HepG2 (cell line): ENCODE data around the gene RNF208. TPM values are rescaled to one million over a fixed set of nuclear protein-coding genes. Genes with fewer than 3 reads are reported as not detected.

Source experiments
- AKAP8 ChIP-seq: sonication (generic); formaldehyde crosslinking; IDR thresholded peaks from 2 replicates; pipeline ENCODE4 v1.5.1; 2020; ENCODE audit warnings: mild to moderate bottlenecking, missing genetic modification reagents
- ARNT ChIP-seq: fragments of 450-650 bp; IDR thresholded peaks from 2 replicates; pipeline ENCODE4 v1.6.1; 2017
- DNMT3B ChIP-seq: conservative IDR thresholded peaks from 2 replicates; pipeline ENCODE4 v1.6.1; 2016; ENCODE audit warnings: missing biosample characterization, control low read depth
- EED ChIP-seq: sonication (generic); formaldehyde crosslinking; IDR thresholded peaks from 2 replicates; pipeline ENCODE4 v1.5.0; 2020; ENCODE audit warnings: mild to moderate bottlenecking, missing genetic modification reagents
- ERF ChIP-seq: IDR thresholded peaks from 2 replicates; pipeline ENCODE4 v1.6.1; 2018; ENCODE audit warnings: missing biosample characterization, missing genetic modification reagents
- GABPA ChIP-seq, 2 experiments: IDR thresholded peaks; 2 replicates each; pipeline ENCODE4 v1.6.1; 2011 to 2016; ENCODE audit warnings: low read depth in 2 of 2, low read length in 1 of 2, missing biosample characterization in 1 of 2, missing genetic modification characterization in 1 of 2
- HMGXB4 ChIP-seq, 2 experiments: sonication (generic) in 1 of 2; formaldehyde crosslinking in 1 of 2; IDR thresholded peaks; 2 replicates each; pipeline versions ENCODE4 v1.4.0 to v1.6.1; 2018 to 2020; ENCODE audit warnings: missing genetic modification reagents in 2 of 2, borderline replicate concordance in 1 of 2, low read depth in 1 of 2, mild to moderate bottlenecking in 1 of 2, missing biosample characterization in 1 of 2
- HOXA3 ChIP-seq: sonication (generic); formaldehyde crosslinking; IDR thresholded peaks from 2 replicates; pipeline ENCODE4 v1.5.0; 2020; ENCODE audit warnings: missing genetic modification reagents
- JDP2 ChIP-seq: sonication (generic); formaldehyde crosslinking; IDR thresholded peaks from 2 replicates; pipeline ENCODE4 v1.8.1; 2022; ENCODE audit warnings: missing genetic modification reagents, borderline replicate concordance
- MBNL3 ChIP-seq: fragments of 250-450 bp; sonication (Bioruptor Pico); conservative IDR thresholded peaks from 2 replicates; pipeline ENCODE4 v1.8.0; 2022; ENCODE audit warnings: mild to moderate bottlenecking, inconsistent platforms
- TEAD3 ChIP-seq: optimal IDR thresholded peaks from 2 replicates; pipeline ENCODE3; 2016; ENCODE audit warnings: borderline replicate concordance
- TEF ChIP-seq: sonication (generic); formaldehyde crosslinking; IDR thresholded peaks from 2 replicates; pipeline ENCODE4 v1.5.0; 2020; ENCODE audit warnings: missing genetic modification reagents
- ZC3H13 ChIP-seq: sonication (generic); formaldehyde crosslinking; IDR thresholded peaks from 2 replicates; pipeline ENCODE4 v1.8.1; 2023; ENCODE audit warnings: mild to moderate bottlenecking, missing genetic modification reagents, moderate library complexity
- ZNF275 ChIP-seq: sonication (generic); formaldehyde crosslinking; IDR thresholded peaks from 2 replicates; pipeline ENCODE4 v1.8.0; 2022; ENCODE audit warnings: missing genetic modification reagents, mild to moderate bottlenecking, inconsistent platforms, borderline replicate concordance
- ZNF276 ChIP-seq: sonication (generic); formaldehyde crosslinking; IDR thresholded peaks from 2 replicates; pipeline ENCODE4 v1.4.0; 2020; ENCODE audit warnings: mild to moderate bottlenecking, low read depth, missing genetic modification reagents
- ZNF430 ChIP-seq: sonication (generic); formaldehyde crosslinking; IDR thresholded peaks from 2 replicates; pipeline ENCODE4 v1.9.0; 2021; ENCODE audit warnings: mild to moderate bottlenecking, missing genetic modification reagents
- ZNF512B ChIP-seq: sonication (generic); formaldehyde crosslinking; IDR thresholded peaks from 2 replicates; pipeline ENCODE4 v1.5.1; 2020; ENCODE audit warnings: missing genetic modification reagents, mild to moderate bottlenecking, borderline replicate concordance
- ZNF547 ChIP-seq: sonication (generic); formaldehyde crosslinking; IDR thresholded peaks from 2 replicates; pipeline ENCODE4 v1.5.1; 2020; ENCODE audit warnings: mild to moderate bottlenecking, missing genetic modification reagents
- ZNF672 ChIP-seq: sonication (generic); formaldehyde crosslinking; IDR thresholded peaks from 2 replicates; pipeline ENCODE4 v1.8.1; 2022; ENCODE audit warnings: missing genetic modification reagents
- ZNF768 ChIP-seq: sonication (generic); formaldehyde crosslinking; IDR thresholded peaks from 2 replicates; pipeline ENCODE4 v1.4.0; 2020; ENCODE audit warnings: missing genetic modification reagents
- ZNF776 ChIP-seq: sonication (generic); formaldehyde crosslinking; IDR thresholded peaks from 2 replicates; pipeline ENCODE4 v1.4.0; 2020; ENCODE audit warnings: mild to moderate bottlenecking, missing genetic modification reagents
- polyA plus RNA-seq, 8 experiments: library from polyadenylated mRNA; depleted of rRNA in 3 of 8; stranded (reverse) in 7 of 8; unstranded in 1 of 8; fragments of >200 nt; fragmentation: Illumina TruSeq in 4 of 8; extraction: Trizol in 4 of 8; gene quantifications; 2 replicates each; pipeline versions ENCODE4 v1.2.1 to v1.2.3, GENCODE V29; 2011 to 2016; ENCODE audit warnings: low read depth in 4 of 8, missing spikeins in 1 of 8, mixed read lengths in 1 of 8; ENCODE audit not compliant: insufficient read depth in 1 of 8
- total RNA-seq, 5 experiments: library from RNA; depleted of rRNA; stranded (reverse); fragments of >200 nt; fragmentation: Illumina TruSeq; extraction: Trizol; gene quantifications; 2 replicates each; pipeline ENCODE4 v1.2.3, GENCODE V29; 2016; ENCODE audit warnings: low read depth in 1 of 5

Gene RNF208
- total and polyA plus RNA-seq, 2 of the 13 experiments (the other 11 are each of a cell fraction or from before 2014, with no cell fraction given): 1.6 to 2.1 TPM

- 0 out of 2 replicates have a peak, but pooled peaks have one; percentile 6 for TF ChIP-seq ZNF512B (CRISPR knock-in tag)
- peak; percentile 36 for TF ChIP-seq TEAD3 (CRISPR knock-in tag)
- TF ChIP-seq ZNF276 (CRISPR knock-in tag): no peak
- 0 out of 2 replicates have a peak, but pooled peaks have one; percentile 10 for TF ChIP-seq ERF (CRISPR knock-in tag)
- no peak for TF ChIP-seq JDP2
- TF ChIP-seq ZC3H13 (CRISPR knock-in tag): peak; percentile 100
- no peak for TF ChIP-seq ZNF547 (CRISPR knock-in tag)
- TF ChIP-seq DNMT3B (CRISPR knock-in tag): no peak
- no peak for TF ChIP-seq ZNF768
- no peak for TF ChIP-seq MBNL3 (CRISPR knock-in tag)
- no peak for TF ChIP-seq EED (CRISPR knock-in tag)
- TF ChIP-seq ZNF776 (CRISPR knock-in tag): peak; percentile 48; the same call in 1 of the 2 replicates
- TF ChIP-seq ZNF672: 0 out of 2 replicates have a peak, but pooled peaks have one; percentile 15
- TF ChIP-seq GABPA (IDR thresholded peaks at IDR 0.05; ENCODE audit: low read depth, low read length): no peak
- TF ChIP-seq GABPA (CRISPR knock-in tag; IDR thresholded peaks at IDR 0.05; ENCODE audit: low read depth): no peak
- no peak for TF ChIP-seq ZNF430 (CRISPR knock-in tag)
- TF ChIP-seq ARNT: no peak
- TF ChIP-seq AKAP8 (CRISPR knock-in tag): peak; percentile 87
- no peak for TF ChIP-seq ZNF275 (CRISPR knock-in tag)
- TF ChIP-seq HOXA3 (CRISPR knock-in tag): 0 out of 2 replicates have a peak, but pooled peaks have one; percentile 8
- no peak for TF ChIP-seq HMGXB4 (CRISPR knock-in tag; IDR thresholded peaks at IDR 0.05; ENCODE audit: borderline replicate concordance in 1 of 2, low read depth in 1 of 2)
- no peak for TF ChIP-seq TEF (CRISPR knock-in tag)
Measured at GRCh38 chr9:137243626-137244485, 21.8 kb upstream of the RNF208 start (continued).
